Retinal pigment epithelial cell (primary cell): ENCODE data around the gene MYBPC2.

ENCODE experiments used
- DNase-seq: peaks from one replicate; pipeline ENCODE4 v3.0.0-alpha.2; 2010; ENCODE audit warnings: low read depth
- H3K4me3 ChIP-seq: 2 replicates; pipeline ENCODE4 v1.5.1; 2011; ENCODE audit warnings: mild to moderate bottlenecking, low read length, control low read depth, moderate library complexity
- TF ChIP-seq, protein P1 (sequence below): conservative IDR thresholded peaks from 2 replicates; pipeline ENCODE4 v1.5.1; 2011; ENCODE audit warnings: low read depth, low read length, control low read depth, inconsistent platforms

The MYBPC2 gene

DNA sequence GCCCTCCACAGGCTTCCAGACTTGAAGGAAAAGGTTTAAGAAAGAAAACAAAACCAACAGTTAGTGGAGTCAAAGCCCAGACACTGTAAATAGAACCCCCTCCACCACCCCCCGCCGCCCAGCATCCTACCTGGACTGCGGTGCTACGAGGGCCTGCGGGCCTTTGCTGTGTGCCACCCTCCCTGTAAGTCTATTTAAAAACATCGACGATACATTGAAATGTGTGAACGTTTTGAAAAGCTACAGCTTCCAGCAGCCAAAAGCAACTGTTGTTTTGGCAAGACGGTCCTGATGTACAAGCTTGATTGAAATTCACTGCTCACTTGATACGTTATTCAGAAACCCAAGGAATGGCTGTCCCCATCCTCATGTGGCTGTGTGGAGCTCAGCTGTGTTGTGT lies 50.2 kb downstream of the MYBPC2 start:
- no peak for DNase-seq
- no peak overlapping the region for H3K4me3 ChIP-seq
- TF ChIP-seq, protein P1, sequence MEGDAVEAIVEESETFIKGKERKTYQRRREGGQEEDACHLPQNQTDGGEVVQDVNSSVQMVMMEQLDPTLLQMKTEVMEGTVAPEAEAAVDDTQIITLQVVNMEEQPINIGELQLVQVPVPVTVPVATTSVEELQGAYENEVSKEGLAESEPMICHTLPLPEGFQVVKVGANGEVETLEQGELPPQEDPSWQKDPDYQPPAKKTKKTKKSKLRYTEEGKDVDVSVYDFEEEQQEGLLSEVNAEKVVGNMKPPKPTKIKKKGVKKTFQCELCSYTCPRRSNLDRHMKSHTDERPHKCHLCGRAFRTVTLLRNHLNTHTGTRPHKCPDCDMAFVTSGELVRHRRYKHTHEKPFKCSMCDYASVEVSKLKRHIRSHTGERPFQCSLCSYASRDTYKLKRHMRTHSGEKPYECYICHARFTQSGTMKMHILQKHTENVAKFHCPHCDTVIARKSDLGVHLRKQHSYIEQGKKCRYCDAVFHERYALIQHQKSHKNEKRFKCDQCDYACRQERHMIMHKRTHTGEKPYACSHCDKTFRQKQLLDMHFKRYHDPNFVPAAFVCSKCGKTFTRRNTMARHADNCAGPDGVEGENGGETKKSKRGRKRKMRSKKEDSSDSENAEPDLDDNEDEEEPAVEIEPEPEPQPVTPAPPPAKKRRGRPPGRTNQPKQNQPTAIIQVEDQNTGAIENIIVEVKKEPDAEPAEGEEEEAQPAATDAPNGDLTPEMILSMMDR, result no peak

DNA sequence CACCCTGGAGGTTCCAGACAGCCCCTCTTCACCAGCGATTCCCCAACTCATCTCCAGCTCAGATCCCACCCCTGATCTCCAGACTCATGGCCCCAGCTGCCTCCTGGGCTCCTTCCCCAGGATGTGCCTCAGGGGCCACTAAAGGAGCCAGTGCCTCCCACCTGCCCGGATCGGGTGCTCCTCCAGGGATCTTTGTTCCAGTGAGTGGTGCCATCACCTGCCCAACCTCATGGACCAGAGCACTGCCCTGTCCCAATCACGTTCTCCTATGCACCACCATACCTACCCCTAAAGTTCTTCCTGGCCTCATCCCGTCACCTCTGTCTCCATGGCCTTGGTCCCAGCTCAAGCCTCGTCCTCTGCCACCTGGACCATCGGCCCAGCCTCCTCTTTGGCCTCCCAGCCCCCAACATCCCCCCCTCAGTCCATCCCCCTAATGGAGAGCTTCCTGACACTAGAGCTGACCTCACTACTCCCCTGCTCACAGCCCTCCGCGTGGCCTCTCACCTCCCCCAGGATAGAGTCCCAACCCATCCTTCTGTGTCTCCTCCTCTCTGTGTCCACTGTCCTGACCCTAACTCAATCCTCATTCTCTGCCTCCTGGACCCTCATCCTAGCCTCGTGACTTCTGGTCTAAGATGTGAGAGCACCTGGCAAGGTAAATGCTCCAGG lies 52.7 kb downstream of the MYBPC2 start:
- TF ChIP-seq, protein P1, result no peak
- no peak for DNase-seq
- no peak overlapping the region for H3K4me3 ChIP-seq

DNA sequence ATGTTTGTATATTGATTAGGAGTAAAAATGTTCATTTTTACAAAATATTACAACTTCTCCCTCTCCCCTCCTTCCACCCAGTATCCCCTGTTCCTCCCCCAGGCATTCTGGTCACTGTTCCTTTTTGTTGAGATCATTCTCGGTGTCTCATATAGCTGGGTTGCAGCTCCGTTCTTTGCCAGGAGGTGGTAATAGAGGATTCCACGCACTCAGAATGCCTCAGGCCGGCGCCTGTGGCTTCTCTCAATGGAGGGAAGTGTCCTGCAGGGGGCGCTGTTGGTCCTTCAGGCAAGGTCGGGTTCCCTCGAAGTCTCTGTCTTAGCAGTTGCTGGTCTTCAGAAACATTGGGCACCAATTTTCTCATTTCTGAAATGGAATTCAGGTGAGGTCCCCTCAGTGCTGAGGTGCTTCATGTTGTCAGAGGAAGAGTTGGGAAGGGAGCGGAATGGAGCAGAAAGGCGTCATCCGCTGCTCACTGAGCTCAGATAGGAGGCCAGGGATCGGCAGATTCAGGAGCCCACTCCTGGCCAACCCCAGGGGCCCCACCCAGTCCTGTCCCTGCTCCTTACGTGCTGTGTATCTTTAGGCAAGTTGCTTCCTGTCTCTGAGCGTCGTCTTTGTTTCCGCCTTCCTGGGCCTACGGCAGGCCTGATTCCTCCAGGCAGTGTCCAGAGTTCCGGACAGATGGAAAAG lies 54.3 kb downstream of the MYBPC2 start:
- TF ChIP-seq, protein P1, result peak; percentile 61
- no peak for DNase-seq
- H3K4me3 ChIP-seq, result no peak overlapping the region

DNA sequence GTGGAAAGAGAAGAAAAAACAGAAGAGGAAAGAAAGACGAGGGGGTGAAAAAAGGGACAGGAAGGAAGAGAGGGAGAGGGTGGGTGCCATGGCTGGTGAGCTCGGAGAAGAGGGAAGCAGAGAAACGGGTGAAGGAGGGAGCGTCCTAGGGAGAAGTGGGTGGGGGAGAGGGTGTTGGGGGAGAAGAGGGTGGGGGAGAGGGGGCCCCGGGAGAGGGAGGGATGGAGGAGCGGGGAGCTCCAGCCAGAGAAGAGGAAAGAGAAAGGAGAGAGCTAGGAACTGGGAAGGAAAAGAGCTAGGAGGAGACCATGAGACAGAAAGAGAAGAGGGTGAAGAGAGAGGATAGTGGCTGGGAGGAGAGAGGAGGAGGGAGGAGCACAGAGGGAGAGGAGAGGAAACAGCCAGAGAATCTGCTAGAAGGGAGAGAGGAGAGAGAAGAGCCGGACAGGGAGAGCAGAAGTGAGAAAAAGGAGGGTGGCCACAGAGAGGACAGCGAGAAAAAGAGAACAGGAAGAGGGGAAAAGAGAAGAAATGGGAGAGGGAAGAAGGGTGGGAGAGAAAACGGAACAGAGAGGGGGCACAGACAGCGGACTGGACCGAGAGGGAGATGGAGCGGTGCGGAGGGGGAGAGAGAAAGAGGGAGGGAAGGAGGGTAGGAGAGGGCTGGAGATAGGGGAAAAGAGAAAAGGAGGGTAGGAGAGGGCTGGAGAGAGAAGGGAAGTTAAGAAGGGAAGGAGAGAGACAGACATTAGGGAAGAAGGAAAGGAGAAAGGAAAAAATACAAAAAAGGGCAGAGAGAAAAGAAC lies 55.9 kb downstream of the MYBPC2 start:
- no peak for DNase-seq
- TF ChIP-seq, protein P1, result no peak
- H3K4me3 ChIP-seq, result no peak overlapping the region

DNA sequence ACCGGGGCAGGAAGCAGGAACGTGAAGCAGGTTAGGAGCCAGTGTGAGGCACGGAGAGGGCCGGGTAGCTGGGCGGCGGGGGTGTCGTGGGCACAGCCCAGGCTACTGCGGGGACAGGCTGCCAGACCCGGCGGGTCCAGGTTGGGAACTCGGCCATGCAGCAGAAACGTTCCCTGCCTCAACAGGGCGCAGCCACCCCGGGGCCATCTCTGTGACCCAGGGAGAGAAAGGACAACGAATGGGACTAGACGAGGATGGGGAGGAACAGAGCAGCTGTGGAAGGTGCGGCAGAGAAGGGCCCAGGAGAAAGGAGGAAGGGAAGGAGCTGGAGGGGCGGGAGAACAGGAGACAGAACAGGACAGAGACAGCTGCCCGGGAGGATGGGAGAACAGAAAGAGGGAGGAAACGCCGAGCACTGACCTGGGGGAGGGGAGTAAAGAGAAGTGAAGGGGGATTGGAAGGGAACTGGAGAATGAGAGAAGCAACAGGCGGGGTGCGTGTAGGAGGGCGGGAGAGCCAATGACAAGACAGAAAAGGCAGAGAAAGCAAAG lies 56.8 kb downstream of the MYBPC2 start:
- H3K4me3 ChIP-seq, result no peak overlapping the region
- TF ChIP-seq, protein P1, result no peak
- no peak for DNase-seq

DNA sequence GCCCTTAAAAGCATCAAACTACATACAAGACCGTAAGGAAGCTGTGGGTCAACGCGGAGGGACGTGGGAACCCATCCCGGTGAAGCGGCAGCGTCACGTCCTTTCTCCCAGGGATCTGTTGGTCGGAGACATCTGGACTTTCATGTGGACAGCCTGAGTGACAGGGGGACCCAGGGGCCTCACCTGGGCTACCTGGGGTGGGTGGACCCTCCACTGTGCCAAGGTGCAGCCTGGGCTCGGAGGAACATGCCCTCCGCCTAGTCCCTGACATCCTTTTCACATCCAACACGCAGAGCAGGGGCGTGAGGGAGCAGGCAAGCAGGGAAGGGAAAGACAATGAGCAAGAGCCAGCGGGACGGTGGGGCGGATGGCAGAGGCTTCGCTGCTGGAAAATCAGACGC lies 57.7 kb downstream of the MYBPC2 start:
- H3K4me3 ChIP-seq, result no peak overlapping the region
- TF ChIP-seq, protein P1, result no peak
- no peak for DNase-seq
